GM12864 (cell line): Measurements from ENCODE around the gene ITGB7.

Experiments
- DNase-seq: peaks from one replicate; pipeline ENCODE4 v3.0.0-alpha.2; 2011; ENCODE audit warnings: low read depth
- H3K4me3 ChIP-seq: 2 replicates; pipeline ENCODE4 v1.5.1; 2011; ENCODE audit warnings: mild to moderate bottlenecking, low read depth, low read length, control low read depth
- TF ChIP-seq, protein P1 (sequence below): IDR thresholded peaks from 2 replicates; pipeline ENCODE4 v1.5.1; 2011; ENCODE audit warnings: low read depth, mild to moderate bottlenecking, moderate library complexity, low read length, control low read depth, inconsistent platforms; ENCODE audit errors: missing control alignments

Gene ITGB7

DNA sequence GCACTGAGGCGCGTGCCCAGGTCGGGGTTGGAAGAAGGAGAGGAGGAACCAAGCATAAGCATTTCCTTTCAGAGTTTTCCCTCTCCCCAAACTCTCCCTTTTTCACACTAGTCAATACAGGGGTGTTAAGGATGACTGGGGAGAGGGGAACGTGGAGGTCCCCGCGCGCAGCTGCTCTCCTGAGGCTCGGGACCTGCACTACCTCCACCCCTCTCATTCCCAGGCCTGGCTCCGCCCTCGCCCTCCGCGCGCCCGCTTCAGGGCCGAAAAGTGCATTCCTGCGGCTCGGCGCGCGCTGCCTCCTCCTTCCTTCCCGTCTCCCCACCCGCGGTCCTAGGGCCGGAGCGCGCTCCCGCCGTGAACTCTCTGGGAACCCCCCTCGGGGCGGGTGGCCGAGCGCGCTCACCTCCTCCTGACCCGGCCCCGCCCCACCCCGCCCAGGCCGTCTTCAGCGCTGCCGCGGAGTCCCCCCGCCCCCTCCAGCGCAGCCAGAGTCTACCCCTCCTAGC lies 13.7 kb upstream of the ITGB7 start:
- H3K4me3 ChIP-seq: peak overlapping the region; percentile 62
- TF ChIP-seq, protein P1, sequence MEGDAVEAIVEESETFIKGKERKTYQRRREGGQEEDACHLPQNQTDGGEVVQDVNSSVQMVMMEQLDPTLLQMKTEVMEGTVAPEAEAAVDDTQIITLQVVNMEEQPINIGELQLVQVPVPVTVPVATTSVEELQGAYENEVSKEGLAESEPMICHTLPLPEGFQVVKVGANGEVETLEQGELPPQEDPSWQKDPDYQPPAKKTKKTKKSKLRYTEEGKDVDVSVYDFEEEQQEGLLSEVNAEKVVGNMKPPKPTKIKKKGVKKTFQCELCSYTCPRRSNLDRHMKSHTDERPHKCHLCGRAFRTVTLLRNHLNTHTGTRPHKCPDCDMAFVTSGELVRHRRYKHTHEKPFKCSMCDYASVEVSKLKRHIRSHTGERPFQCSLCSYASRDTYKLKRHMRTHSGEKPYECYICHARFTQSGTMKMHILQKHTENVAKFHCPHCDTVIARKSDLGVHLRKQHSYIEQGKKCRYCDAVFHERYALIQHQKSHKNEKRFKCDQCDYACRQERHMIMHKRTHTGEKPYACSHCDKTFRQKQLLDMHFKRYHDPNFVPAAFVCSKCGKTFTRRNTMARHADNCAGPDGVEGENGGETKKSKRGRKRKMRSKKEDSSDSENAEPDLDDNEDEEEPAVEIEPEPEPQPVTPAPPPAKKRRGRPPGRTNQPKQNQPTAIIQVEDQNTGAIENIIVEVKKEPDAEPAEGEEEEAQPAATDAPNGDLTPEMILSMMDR: no peak
- DNase-seq: no peak

GRCh38 chr12:53219956-53220693 lies 13.1 kb upstream of the ITGB7 start:
- DNase-seq: peak; percentile 71
- TF ChIP-seq, protein P1: no peak
- peak overlapping the region; percentile 62 for H3K4me3 ChIP-seq

GRCh38 chr12:53219292-53219955 lies 12.4 kb upstream of the ITGB7 start:
- DNase-seq: peak; percentile 66
- TF ChIP-seq, protein P1: no peak
- H3K4me3 ChIP-seq: peak overlapping the region; percentile 62

GRCh38 chr12:53218551-53219291 lies 11.7 kb upstream of the ITGB7 start:
- TF ChIP-seq, protein P1: no peak
- no peak for DNase-seq
- peak overlapping the region; percentile 62 for H3K4me3 ChIP-seq

DNA sequence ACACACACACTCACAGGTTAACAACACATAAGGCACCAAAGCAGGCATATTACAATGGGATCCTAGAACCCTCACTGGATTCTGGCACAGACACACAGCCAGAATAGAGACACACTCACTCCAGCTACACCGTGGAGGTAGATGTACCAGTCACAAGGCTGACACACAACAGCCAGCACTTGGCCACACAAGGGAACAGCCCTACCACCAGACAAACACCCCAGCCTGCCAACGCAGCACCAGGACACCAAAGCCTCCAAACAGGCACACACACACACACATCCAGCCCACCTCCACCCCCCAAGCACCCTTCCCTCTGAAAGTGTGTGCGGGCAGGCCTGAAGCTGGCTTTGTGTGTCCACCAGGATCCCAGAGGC lies 10.9 kb upstream of the ITGB7 start:
- TF ChIP-seq, protein P1: no peak
- H3K4me3 ChIP-seq: no peak overlapping the region
- no peak for DNase-seq

DNA sequence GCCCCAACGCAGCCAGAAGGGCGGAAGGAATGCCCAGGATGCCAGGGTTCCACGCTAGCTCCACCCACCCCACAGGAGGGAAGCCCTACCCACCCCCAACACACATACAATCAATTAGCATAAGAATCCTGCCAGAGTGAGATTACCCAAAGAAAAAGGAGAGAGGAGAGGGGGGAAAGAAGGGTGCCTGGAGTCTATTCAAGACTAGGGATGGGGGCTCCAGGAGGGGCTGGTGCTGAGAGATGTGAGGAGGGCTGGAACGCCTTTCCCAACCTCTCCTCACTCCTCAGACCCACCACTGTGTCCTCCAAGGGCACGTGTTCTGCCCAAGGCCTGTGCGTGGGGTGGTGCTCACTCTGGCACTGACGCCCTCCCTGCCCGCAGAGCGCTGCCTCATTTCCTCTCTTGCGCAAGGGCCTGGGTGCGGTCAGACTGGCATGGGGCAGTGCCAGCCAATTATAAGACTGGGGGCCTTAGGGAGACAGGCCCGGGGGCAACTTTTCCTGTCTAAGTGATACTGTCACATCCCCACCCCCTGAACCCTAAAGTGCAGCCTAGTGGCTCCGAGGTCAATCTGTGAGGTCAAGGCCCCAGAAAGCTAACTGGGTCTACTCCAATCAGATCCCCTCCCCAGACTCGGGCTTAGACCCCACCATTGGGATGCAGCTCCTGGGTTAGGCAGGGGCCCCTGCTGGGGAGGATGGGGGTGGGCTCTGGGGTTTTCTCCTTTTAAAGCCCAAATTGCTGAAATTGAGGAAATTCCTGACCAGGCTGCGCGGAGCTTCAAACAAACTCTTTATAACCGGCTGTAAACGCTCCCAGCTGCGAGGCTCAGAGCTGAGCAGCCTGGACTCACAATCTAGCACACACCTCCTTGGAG lies 10.2 kb upstream of the ITGB7 start:
- no peak for DNase-seq
- H3K4me3 ChIP-seq: no peak overlapping the region
- TF ChIP-seq, protein P1: no peak
